Fibroblast of skin of right quadriceps (primary cell): ENCODE results near the gene CATSPERZ.

Experiments
- DNase-seq: peaks from one replicate; pipeline ENCODE4 v3.0.0-alpha.2; 2013

The CATSPERZ gene, protein sequence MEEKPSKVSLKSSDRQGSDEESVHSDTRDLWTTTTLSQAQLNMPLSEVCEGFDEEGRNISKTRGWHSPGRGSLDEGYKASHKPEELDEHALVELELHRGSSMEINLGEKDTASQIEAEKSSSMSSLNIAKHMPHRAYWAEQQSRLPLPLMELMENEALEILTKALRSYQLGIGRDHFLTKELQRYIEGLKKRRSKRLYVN

GRCh38 chr11:64299847-64300648 lies at the start of gene CATSPERZ:
CATSPERZ (plus strand) TSS chr11:64300358; CDS start chr11:64300411, 53 bp downstream.
- no peak for DNase-seq

- DNase-seq: no peak
These were observed 49.6 kb upstream of the CATSPERZ start for GRCh38 chr11:64250415-64251015.

GRCh38 chr11:64251016-64251752 lies 49.0 kb upstream of the CATSPERZ start, which contains the start of gene PLCB3:
PLCB3 (plus strand) TSS chr11:64251530; CDS start chr11:64251650, 120 bp downstream.
- peak; percentile 51 for DNase-seq

DNA sequence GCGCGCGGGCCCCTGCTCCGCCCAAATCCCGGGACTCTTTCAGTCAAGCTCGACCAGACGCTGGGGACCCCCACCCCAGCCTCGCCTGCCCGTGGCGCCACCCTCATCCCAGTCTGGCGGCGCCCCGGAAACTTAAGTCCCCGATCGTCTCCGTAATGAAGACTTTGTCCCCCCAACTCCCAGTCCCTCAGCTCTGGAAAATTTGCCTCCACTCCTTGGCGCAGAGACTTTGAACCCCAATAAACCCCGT lies 48.5 kb upstream of the CATSPERZ start:
- DNase-seq: no peak

DNA sequence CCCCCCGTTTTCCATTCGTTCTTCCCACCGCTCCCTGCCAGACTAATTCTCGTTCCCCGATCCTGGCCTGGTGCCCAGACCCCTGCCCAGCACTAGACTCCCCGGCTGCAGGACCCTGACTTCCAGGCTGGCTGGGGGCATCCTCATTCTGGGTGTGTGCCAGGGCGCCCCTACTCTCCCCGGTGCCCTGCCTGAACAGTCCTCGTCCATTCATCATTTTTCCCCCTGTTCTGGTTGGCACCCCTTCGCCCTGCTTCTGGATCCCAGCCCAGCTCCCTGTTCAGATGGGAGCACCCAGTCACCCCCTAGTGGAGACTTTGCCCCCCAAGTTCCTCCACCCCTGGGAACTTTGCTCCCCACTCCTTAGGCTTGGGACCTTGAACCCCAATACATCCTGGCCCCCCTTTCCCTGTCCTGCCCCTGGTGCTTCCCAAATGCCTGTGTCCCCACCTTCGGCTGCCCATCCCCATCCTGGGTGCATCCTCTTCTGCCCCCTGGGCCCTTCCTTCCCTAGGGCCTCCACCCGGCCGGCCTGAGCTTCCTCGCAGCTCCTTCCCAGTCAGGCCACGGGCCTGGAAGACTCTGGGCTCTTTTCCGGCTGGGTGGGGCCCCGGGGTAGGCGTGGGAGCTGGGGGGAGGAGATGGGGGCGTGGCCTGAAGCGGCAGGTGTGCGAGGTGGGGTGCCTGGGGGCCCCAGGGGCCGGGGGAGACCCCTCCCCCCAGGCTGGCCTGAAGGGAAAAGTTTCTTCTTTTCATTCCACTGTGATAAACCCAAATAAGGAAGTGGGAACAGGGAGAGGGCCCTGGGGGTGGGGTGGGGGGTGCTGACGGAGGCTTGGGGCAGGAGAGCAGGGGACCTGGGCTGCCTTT lies 47.9 kb upstream of the CATSPERZ start:
- DNase-seq: no peak

GRCh38 chr11:64253043-64253442 lies 47.1 kb upstream of the CATSPERZ start:
- DNase-seq: no peak

DNA sequence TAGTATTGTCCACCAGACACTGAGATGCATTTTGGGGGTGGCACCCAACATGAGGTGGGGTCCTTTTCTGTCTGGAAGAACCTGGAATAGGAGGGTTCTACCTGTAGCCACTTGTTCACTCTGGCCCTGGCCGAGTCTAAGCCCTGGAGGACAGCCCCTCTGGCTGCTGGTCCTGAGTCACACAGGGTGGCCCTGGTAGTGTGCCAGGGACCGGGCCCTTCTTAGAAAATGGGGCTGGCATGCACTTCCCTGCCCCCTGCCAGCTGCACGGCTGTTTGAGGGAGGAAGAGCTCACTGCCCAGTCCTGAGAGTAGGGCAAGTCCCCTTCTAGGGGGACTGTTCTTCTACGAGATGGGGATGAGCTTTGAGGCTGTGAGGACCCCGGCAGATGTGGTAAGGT lies 46.7 kb upstream of the CATSPERZ start:
- DNase-seq: no peak

GRCh38 chr11:64254326-64254725 lies 45.8 kb upstream of the CATSPERZ start:
- no peak for DNase-seq

DNA sequence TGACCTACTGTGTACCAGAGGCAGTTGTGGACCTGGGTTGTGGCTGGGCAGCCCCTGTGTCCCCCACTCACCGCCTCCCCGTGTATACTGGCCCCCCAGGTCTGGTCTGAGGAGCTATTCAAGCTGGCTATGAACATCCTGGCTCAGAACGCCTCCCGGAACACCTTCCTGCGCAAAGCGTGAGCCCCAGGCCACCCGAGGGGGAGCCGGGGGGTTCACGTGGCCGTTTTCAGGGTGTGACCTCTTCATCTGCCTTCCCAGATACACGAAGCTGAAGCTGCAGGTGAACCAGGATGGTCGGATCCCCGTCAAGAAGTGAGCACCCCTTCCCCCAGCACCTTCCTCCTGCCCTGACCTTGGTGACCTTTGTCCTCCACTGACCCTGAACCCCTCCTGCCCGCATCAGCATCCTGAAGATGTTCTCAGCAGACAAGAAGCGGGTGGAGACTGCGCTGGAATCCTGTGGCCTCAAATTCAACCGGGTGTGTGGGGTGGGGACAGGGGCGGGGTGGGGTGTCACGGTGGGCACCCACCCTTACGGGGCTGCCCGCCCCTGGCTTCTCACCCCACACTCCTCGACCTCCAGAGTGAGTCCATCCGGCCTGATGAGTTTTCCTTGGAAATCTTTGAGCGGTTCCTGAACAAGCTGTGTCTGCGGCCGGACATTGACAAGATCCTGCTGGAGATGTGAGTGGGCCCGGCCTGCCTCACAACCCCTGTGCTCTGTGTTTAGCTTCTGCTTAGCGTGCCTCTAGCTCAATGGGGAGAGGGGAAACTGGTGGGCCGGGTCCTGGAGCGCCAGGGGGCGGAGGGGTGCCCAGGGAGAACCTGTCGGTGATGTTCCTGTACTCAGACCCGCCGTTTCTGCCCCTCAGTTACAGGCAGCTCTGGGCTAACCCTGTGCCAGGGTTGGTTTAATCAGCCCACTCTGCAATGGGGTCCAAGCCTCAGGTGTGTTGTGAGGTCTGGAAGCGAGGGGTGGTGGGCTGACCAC lies 44.7 kb upstream of the CATSPERZ start:
- DNase-seq: no peak

- DNase-seq: no peak
These were observed 43.9 kb upstream of the CATSPERZ start for GRCh38 chr11:64256300-64256699.

DNA sequence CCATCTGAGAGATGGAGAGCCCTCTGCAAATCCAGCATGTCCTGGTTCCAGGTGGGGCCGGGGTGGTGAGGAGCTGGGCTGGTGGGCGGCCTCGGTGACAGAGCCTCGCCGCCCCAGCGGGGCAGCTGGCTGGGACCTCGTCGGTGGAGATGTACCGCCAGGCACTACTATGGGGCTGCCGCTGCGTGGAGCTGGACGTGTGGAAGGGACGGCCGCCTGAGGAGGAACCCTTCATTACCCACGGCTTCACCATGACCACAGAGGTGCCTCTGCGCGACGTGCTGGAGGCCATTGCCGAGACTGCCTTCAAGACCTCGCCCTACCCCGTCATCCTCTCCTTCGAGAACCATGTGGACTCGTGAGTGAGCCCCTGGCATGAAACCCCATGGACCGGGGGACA lies 41.8 kb upstream of the CATSPERZ start:
- DNase-seq: no peak

- DNase-seq: no peak
These were observed 41.1 kb upstream of the CATSPERZ start for GRCh38 chr11:64258946-64259532.

DNA sequence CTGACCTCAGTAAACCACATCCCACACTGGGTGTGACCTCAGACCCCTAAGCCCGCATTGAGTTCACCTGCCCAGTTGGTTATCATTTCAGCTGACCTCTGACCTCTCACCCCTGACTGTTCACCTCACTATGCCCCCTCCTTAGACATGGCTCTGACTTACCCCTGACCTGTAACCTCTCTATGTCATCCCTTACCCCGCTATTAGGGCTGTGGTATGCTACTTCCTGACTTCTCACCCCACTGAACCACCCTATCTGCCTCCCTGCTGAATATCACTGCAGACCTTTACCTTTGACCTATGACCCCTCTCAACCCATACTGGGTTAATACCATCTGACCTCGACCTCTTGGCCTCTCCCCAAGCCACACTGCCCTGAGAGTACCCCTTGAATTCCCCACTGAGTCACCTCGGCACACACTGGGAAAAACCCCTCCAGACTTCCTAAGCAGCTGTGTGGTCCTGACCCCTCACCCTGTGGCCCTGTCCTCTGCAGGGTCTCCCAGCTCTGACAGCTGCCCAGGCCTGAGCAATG lies 40.6 kb upstream of the CATSPERZ start:
- DNase-seq: no peak

GRCh38 chr11:64260147-64260708 lies 39.9 kb upstream of the CATSPERZ start:
- no peak for DNase-seq

DNA sequence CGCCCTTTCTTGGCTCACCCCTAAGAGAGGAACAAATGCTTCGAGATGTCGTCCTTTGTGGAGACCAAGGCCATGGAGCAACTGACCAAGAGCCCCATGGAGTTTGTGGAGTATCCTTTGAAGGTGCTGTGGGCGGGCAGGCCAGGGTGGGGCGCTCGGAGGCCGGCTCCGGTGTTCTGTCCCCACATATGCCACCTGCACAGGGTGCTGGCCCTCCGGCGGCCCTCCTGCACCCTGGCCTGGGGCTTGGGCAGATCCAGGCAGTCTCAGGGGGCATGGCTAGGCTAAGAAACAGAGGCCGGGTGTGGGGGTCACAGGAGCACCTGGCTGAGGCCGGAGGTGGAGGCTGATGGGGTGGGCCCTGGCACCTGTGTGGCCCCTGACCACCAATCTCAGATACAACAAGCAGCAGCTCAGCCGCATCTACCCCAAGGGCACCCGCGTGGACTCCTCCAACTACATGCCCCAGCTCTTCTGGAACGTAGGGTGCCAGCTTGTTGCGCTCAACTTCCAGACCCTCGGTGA lies 38.5 kb upstream of the CATSPERZ start:
- no peak for DNase-seq

GRCh38 chr11:64262271-64263002 lies 37.7 kb upstream of the CATSPERZ start:
- DNase-seq: no peak

DNA sequence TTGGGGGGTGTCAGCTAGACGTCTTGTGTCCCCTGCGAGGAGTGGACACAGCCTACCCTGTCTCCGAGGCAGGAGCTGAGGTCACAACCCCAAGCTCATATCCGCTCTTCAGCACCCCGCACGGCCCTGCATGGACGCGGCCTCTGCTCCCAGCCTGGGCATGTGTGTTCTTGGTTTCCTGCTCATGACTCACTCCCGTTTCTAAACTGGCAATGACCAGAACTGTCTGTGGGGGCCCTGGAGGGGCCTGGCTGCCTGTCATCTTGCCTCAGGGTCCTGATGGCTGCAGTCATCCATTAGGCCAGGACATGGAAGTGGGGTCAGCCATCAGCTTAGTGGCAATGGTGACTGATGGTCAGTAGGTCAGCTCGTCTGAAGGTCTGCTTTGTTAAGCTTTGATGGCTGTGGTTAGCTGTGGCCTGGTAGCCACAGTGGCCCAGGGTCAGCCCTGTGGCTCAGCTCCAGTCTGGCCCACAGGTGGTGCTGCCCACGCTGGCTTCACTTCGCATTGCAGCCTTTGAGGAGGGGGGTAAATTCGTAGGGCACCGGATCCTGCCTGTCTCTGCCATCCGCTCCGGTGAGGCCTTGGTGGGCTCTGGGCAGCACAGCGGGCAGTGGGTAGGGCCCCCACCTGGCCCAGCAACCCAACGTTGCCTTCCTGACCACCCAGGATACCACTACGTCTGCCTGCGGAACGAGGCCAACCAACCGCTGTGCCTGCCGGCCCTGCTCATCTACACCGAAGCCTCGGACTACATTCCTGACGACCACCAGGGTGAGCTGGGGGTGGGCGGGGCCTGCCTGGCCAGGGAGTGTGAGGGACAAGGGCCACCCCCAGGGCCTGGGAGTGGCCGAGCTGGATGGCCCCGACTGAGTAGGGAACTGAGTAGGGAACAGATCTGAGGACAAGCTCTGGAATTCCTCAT lies 36.9 kb upstream of the CATSPERZ start:
- DNase-seq: no peak

DNA sequence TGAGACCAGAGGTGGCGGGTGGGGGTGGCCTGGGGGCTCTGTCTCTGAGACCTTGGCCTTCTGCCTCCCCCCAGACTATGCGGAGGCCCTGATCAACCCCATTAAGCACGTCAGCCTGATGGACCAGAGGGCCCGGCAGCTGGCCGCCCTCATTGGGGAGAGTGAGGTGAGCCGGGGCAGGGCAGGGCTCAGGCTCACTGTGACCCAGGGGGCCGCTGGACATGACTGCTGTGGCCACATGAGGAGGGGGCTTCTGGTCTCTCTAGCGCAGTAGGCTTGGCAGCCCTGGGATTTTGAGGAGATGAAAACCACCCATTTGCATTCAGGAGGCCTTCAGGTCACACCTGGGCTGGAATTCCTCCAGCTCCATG lies 36.2 kb upstream of the CATSPERZ start:
- DNase-seq: no peak
